OCI-M2 (cell line): Measurements from ENCODE around the gene LDAF1.
"Not testable (repeated sequence)": the region's sequence is repeated elsewhere in the genome, so short reads cannot be mapped to it uniquely, and the experiment has no call there.

Experiments used
- DNase-seq: peaks from one replicate; lab custom pipeline; 2025; ENCODE audit not compliant: unreplicated experiment; lab: John Stamatoyannopoulos, UW

Gene LDAF1

DNA sequence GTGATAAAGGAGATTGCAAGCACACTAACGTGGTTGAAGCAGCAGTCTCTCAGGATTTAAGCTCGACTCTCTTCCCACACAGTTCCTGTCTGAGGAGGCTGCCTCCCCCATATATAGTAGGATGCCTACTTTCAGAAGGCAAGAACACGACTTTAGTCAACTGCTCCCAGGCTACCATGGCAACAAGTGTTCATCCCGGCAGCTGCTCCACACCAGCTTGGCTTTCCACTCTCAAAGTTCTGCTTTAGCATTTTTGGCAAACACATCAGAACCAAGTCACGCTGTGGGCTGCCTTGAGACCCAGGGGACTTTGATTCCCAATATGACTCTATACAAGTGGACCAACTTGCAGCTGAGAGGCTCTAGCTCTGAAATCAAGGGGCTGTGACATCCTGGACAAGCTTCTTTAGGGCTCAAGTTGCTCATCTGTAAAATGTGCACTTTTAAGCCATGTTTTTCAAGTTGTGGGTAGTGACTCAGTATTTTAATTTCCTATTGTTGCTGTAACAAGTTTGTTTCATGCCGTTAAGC lies 36.4 kb downstream of the LDAF1 start:
- DNase-seq = no peak

DNA sequence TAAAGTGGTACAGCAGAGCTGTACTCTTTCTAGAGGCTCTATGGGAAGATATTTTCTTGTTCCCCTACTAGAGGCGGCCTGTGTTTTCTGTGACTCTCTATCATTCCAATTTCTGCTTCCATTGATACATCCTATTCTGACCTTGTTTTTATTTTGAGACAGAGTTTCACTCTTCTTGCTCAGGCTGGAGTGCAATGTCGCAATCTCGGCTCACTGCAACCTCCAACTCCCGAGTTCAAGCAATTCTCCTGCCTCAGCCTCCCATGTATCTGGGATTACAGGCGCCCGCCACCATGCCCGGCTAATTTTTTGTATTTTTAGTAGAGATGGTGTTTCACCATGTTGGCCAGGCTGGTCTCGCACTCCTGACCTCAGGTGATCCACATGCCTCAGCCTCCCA lies 36.9 kb downstream of the LDAF1 start:
- not testable (repeated sequence) for DNase-seq

DNA sequence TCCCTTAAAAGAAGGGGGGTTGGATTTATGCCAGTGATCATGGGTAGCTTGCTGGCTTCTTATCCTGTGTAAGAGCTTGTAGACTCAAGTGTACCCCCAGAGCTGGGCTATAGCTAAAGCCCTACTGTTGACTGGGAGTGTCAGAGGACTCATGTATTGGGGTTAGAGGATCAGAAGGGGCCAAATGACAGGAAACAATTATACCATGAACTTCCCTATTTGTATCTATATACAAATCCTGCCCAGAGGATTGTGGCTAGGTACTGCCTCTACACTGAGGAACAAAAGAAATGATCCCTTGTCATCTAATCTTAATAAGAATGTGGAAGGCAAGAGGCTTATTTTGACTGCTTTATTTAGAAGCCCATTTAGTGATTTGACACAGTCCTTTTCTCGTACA lies 38.6 kb downstream of the LDAF1 start:
- DNase-seq = no peak

DNA sequence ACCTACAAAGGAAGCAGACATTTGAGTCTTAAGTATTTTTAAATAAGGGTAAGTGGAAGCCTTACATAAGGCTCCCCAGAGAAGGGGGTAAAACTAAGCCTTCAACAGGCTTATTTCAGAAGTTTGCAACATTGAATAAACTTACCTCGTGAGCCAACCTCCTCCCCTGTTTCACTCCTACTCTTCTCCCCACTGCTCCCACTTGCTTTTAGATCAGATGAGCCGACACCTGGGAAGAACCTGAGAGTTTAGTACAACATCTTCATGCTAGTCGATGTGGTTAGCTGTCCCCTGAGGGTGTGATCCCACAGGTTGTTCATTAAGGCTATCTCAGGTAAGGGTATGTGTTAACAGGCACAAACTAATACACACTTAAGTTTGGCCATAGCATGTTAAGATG lies 39.1 kb downstream of the LDAF1 start:
- no peak for DNase-seq

DNA sequence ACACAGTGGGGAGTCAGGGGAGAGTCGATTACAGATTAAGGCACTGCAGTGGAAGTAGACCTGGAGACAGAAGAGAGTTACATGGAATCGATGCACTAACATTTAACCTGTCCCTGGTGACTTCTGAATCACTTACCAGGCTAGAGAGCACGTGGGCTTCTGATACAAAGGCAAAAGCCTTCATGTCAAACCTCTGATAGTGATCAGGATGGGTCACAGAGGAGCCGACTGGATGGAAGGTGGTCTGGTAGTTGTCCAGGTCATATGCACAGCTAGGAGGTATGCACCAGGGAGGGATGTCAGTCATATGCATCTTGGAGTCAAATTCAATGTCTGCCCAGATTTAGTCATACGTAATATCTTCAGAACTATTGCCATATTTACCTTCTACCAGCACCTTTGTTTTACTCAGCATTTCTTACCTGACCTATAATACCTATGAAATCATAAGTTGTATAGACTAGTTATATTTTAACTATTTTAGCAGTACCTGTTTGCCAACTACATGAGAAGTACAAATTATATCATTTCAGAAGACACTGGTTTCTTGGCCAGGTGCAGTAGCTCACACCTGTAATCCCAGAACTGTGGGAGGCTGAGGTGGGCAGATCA lies 41.2 kb downstream of the LDAF1 start:
- no peak for DNase-seq

DNA sequence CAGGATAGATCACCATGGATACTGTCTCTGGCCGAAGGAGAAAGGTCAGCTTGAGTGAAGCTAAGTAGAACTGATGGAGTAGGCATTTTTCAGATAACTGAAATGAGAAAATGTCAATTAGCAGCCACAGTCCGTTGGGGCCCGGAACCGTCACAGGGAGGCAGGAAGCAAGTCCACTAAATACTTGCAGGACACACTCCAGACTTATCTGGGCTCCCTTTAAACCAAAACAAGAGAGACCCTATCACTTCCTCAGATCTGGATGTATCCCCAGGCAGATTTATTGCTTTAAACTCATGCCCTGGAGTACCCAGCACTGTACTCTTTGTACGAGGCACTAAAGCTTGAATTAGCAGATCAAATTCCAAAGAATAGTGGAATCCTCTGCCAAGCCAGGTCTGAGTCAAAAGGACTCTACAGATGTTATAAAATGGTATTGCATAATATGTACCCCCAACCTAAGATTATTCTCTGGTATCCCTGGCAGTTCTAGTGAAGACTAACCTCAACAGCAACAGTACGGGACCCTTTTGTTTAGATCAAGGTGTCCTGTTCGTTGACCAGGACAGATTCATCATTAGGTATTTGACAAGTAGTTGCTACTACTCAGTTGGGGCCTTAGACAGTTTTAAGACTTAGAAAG lies 44.8 kb downstream of the LDAF1 start:
- no peak for DNase-seq

DNA sequence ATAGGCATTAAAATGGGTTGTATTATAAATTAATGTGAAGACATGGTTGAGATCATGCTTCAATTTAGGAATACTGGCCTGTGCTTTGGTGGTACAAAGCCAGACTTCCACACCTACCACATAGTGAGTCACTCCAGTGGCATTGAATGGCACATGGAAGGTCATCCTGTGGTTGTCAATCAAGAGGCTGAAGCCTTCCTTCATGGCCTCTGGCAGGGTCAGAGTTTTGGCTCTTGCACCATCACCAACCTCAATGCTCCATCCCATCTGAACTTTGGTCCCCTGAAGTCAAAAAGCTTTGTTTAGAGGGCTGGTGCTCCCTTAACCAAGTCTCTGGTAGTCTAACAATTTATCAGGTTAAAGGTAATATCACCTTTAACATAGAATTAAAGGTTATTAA lies 46.8 kb downstream of the LDAF1 start:
- DNase-seq = no peak

DNA sequence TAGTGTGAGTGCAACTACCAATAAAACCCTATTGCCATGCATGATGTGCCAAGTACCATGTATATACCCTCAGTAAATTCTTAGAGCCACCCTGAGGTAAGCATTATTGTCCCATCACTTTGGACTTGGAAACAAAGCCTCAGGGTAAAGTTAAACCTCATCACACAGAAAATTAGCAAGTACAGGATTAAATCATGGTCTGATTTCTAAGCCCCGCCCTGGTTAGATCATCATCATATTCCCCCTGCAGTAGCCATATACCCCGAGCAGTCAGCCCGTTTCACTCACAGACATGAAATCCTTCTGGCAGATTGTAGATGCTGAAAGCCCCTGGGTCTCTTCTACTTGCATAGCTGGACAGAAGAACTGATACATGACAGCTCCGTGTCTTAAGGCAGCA lies 48.1 kb downstream of the LDAF1 start:
- no peak for DNase-seq

DNA sequence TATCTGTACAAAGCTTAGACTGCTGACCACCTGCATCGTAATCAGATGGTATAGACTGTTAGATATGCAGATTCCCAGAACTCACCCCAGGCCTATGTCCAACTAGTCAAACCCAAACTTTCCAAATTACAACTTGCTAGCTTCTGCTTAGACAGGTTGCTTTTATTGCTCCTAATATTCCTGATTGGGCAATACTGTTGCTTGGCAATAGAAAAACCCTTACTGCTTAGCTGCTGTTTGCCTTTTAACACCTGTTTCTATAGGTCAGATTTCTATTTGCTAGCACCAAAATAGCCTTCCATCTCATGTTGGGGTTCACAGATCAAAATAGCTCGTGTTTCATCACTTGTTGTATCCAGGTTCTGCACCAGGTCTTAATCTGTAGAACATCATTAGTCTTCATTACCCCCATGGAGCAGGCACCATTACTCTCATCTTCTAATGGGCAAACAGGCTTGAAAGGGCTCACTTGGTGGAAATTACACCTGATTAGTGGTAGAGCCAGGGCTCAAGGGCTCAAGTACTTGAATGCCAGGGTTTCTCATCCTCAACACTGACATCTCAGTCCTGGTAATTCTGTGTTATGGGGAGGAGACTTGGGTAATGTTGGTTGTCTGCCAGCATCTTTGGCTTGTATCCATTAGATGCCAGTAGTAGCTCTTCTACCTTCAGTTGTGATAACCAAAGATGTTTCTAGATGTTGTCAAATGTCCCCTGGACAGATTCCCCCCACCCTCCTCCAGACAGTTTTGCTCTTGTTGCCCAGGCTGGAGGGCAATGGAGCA lies 50.2 kb downstream of the LDAF1 start:
- no peak for DNase-seq

DNA sequence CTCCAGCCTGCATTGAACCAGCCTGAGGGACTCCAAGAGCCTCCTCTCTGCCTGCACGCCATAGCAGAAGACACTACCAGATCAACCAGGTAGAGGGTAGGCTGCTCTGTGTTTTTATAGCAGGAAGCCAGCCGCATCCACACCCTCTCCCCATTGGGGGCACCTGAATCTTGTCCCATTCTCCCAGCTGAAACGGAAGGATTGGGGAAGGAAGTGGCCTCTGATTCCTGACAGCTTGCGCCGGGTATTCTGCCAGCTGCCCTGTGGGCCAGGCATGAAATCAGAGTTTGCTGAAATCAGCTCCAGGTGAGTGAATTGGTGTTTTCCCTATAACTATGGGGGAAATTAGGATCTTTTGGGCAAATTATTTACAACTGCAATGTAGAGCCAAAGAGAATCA lies 53.0 kb downstream of the LDAF1 start, which contains the start of gene ZP2:
Gene ZP2 (minus strand): TSS at position 89 of the 400 bp plus-strand sequence. CDS start 27 bp downstream, at position 62.
- DNase-seq = no peak

DNA sequence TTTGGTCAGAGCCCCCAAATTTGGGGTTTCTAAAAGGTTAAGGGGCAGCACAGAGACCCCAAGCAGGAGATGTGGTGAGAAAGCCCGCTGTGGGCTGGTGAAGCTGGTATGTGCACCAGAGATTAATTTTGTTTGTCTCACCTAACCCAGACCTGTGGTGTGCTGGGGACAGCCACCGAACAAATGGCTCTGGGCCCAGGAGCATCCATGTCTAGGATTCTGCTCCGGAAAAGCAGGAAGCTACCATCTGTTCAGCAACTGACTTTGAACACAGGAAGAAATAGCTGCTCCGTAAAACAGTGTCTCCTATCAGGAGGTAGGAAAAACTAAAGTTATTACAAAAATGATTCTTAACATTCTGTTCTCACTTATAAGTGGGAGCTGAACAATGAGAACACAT lies 55.6 kb downstream of the LDAF1 start:
- DNase-seq = no peak

DNA sequence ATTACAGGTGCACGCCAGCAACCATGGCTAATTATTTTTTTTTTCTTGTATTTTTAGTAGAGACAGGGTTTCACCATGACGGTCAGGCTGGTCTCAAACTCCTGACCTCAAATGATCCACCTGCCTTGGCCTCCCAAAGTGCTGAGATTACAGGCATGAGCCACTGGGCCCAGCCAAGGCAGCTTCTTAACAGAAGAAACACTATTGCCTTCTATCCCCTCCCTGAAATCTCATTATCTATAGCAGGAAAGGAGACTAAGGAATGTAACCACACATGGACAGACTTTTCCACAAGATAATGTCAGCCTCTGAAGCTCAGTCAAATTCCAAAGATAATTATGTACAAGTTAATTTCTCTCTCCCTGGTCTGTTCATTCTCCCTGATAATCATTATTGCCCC lies 58.6 kb downstream of the LDAF1 start:
- DNase-seq = no peak

DNA sequence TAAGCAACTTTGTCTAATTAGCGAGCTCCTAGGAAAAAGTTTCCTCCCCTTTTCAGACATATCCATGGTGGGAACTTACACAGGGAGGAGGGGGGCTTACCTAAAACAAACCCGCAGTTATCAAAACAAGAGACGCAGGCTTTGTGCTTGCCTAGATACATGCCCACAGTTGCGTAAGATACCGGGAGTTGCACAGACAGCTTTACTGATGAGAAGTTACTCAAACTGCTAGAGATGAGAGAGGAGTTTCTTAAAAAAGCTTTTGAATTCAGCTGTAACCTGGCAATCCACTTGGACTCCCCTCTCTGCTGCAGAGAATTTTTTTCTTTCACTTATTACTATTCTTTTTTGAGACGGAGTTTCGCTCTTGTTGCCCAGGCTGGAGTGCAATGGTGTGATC lies 59.7 kb downstream of the LDAF1 start:
- DNase-seq = no peak

DNA sequence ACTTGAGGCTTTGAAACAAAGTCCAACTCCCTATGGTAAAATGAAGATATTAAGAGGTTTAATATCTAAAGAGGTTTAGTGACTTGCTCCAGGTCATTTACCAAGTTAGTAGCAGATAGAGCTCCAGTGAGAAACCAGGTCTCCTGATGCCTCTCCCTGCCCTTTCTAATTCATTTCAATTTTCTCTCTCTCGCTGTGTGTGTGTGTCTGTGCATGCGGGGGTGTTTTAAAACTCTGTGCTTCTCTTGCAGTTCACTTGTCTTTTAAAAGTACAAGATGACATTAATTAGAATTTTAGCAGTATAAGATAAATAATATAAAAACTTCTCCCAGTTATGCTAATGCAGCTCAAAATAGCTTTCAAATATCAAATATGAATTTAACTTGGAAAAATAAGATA lies 61.1 kb downstream of the LDAF1 start:
- no peak for DNase-seq

DNA sequence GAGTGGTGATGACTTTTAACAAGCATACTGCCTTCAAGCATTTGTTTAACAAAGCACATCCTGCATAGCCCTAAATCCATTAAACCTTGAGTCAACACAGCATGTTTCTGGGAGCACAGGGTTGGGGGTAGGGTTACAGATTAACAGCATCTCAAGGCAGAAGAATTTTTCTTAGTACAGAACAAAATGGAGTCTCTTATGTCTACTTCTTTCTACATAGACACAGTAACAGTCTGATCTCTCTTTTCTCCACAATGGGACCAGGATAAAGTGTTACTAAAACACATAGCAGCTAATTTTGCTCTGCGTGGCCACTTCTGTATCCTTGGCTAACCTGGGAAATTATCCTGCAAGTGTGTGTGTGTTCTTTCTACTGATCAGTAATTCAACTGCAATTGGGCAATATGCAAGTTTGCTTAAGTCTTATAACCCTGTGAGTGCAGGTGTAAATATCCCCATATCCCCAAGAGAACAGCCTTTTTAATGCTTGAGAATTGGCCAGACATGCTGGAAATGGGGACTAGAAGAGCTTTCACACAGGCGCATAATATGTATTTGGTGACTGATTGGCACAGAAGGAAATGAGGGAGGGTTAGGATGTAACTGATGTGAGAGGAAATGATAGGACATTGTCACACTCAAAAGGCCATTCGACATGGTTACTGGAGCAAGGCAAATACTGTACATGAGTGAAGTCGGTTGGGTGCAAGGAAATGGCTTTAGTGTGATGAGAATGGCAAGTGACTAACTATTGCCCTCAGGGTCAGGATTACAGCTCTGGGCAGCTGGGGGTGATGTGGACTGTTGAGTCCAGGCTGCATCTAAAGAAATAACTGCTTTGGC lies 64.2 kb downstream of the LDAF1 start:
- DNase-seq = no peak

DNA sequence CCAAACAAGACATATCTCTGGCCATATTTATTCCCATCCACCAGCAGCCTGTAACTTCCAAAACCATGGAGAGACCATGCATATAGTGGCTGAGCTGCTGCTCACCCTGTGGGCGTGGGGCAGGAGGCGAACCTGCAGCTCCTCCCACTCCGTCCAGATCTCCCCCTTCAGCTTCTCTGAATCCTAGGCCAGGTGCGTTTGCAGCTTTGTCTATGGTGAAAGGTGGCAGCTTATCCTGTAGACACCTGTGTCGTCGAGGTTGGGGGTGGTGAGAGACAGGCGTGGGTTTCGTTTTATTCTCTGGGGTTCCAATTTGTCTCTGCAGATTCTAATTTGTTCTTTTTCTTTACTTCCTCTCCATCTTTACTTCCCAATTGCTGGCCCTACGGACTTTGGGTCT lies 65.3 kb downstream of the LDAF1 start:
- no peak for DNase-seq

DNA sequence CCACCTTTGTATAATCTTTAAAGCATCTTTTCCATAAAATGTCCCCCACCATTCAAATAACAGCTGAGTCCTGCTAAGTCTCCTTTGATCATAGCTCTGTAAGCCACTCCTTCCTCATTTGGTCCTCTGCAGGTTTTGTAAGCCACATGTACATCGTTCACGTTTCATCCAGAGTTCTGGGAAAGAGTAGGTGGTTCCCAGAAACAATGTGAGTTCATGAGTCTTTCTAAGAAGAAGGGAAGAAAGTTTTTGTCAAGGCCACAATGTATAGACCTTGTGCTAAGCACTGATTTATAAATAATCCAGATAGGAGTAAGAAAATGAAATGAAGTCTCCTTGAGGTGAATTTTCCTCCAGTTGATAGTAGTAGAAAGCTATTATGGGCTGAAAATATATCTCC lies 66.3 kb downstream of the LDAF1 start:
- DNase-seq = no peak

DNA sequence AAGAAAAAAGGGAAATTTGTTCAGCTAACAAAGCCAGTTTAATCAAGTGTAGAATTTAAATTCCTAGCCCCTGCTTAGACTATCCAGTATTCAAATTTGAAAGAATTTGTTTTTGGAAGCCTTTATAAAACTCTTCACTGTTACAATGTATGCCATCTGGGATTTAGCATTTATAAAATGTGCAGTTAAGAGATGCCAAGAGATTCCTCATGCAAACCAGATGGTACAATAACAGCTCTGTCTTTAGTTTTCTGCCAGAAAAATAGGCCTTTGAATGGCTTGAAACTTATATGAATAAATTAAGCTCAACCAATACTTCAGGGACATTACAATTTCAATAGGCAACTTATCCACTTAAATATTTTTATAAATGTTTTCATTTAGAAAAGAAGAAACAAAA lies 68.3 kb downstream of the LDAF1 start:
- no peak for DNase-seq

DNA sequence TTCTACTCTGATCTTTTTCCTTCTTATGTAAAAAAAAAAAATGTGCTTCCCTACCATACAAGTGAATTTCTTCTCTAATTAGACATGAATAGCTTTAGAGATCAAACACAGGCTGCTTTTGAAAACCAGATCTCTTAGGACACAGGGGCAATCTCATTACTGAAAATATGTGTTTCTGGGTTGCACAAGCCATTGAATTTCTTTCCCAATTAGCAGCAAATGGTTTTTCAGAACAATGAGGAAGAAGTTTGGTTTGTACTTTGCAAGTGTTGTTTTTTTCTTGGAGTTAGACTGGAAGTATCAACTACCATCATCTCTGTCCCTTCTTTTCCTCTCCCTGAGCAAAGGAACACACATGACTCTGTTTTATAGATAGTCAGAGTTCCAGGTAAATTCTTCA lies 69.4 kb downstream of the LDAF1 start:
- no peak for DNase-seq

DNA sequence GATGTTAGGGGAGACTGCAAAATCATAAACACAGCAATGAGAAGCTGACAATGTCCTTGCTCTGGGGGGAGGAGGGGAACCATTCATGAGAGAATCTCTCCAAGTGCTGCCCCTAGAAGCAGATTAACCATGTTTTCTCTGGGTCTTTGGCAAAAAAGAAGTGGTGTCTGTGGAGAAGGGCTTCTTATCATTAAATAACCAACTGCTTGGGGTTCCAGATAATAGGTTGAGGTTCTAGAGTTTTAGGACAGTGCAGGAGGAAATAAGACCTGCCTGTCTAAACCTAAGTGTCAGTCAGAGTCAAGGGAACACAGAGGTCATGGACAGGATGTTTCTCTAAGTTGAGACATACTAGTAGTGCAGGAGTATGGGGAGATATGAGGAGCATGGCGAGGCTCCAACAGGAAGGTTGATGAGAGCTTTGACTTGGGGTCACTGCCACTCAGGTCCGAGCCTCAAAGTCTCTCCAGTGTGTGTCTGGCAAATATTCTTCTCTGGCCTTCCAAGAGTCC lies 69.9 kb downstream of the LDAF1 start:
- no peak for DNase-seq
